Peyer's patch (tissue), 4 donors: ENCODE results near the gene LMBRD1.

Experiments used
- POLR2A ChIP-seq, 2 donors: fragments of 450-650 bp; IDR thresholded peaks; one replicate each; pipeline ENCODE4 v1.5.1; 2017; ENCODE audit warnings: antibody characterized with exemption in 2 of 2, mild to moderate bottlenecking in 2 of 2, moderate library complexity in 2 of 2
- TF ChIP-seq, protein P1 (sequence below), 6 experiments: fragments of 450-650 bp in 4 of 6; fragments of 200-600 bp in 2 of 6; sonication (generic) in 1 of 6; IDR thresholded peaks; one replicate each; pipeline ENCODE4 v1.5.1; 2017 to 2019; ENCODE audit warnings: antibody characterized with exemption in 6 of 6, mild to moderate bottlenecking in 3 of 6, moderate library complexity in 1 of 6

DNA sequence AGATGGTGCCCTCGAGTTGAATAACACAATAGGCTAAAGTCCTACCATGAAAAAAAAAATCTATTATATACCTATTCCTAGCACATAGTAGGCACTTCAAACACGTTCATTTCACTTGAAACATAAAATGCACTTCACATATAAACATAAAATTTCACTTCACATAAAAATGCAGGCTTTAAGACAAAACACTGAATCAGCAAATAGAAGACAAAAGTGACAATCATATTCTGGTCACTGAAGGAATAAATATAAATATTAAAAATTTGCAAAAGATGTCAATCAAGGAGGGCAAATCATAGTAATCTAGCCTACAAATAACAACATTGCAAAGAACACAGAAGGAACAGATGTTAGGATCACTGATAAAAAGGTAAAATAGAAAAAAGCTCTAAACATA is 153.1 kb downstream of the LMBRD1 start:
- TF ChIP-seq POLR2A (IDR thresholded peaks at IDR 0.05): no peak
- TF ChIP-seq, protein P1, sequence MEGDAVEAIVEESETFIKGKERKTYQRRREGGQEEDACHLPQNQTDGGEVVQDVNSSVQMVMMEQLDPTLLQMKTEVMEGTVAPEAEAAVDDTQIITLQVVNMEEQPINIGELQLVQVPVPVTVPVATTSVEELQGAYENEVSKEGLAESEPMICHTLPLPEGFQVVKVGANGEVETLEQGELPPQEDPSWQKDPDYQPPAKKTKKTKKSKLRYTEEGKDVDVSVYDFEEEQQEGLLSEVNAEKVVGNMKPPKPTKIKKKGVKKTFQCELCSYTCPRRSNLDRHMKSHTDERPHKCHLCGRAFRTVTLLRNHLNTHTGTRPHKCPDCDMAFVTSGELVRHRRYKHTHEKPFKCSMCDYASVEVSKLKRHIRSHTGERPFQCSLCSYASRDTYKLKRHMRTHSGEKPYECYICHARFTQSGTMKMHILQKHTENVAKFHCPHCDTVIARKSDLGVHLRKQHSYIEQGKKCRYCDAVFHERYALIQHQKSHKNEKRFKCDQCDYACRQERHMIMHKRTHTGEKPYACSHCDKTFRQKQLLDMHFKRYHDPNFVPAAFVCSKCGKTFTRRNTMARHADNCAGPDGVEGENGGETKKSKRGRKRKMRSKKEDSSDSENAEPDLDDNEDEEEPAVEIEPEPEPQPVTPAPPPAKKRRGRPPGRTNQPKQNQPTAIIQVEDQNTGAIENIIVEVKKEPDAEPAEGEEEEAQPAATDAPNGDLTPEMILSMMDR (IDR thresholded peaks at IDR 0.05): no peak
